HepG2 (cell line): ENCODE results near the gene RHOG. TPM values are rescaled to one million over a fixed set of nuclear protein-coding genes. Genes with fewer than 3 reads are reported as not detected.

Experiments
- HOXA9 ChIP-seq: sonication (generic); formaldehyde crosslinking; IDR thresholded peaks from 2 replicates; pipeline ENCODE4 v1.8.1; 2022; ENCODE audit warnings: missing genetic modification reagents, mild to moderate bottlenecking, moderate library complexity, borderline replicate concordance
- KDM1A ChIP-seq: IDR thresholded peaks from 2 replicates; pipeline ENCODE4 v1.6.1; 2016; ENCODE audit warnings: missing compliant biosample characterization
- NFAT5 ChIP-seq: sonication (generic); formaldehyde crosslinking; IDR thresholded peaks from 2 replicates; pipeline ENCODE4 v1.4.0; 2020; ENCODE audit warnings: missing genetic modification reagents
- ZNF235 ChIP-seq: sonication (generic); formaldehyde crosslinking; IDR thresholded peaks from 2 replicates; pipeline ENCODE4 v1.8.1; 2023; ENCODE audit warnings: mild to moderate bottlenecking, missing genetic modification reagents, borderline replicate concordance
- ZNF296 ChIP-seq: sonication (generic); formaldehyde crosslinking; conservative IDR thresholded peaks from 2 replicates; pipeline ENCODE4 v1.5.0; 2020; ENCODE audit warnings: mild to moderate bottlenecking, missing genetic modification reagents
- ZNF441 ChIP-seq: sonication (generic); formaldehyde crosslinking; IDR thresholded peaks from 2 replicates; pipeline ENCODE4 v1.7.0; 2021; ENCODE audit warnings: missing genetic modification reagents, borderline replicate concordance
- polyA plus RNA-seq, 8 experiments: library from polyadenylated mRNA; depleted of rRNA in 3 of 8; stranded (reverse) in 7 of 8; unstranded in 1 of 8; fragments of >200 nt; fragmentation: Illumina TruSeq in 4 of 8; extraction: Trizol in 4 of 8; gene quantifications; 2 replicates each; pipeline versions ENCODE4 v1.2.1 to v1.2.3, GENCODE V29; 2011 to 2016; ENCODE audit warnings: low read depth in 4 of 8, missing spikeins in 1 of 8, mixed read lengths in 1 of 8; ENCODE audit not compliant: insufficient read depth in 1 of 8
- total RNA-seq, 5 experiments: library from RNA; depleted of rRNA; stranded (reverse); fragments of >200 nt; fragmentation: Illumina TruSeq; extraction: Trizol; gene quantifications; 2 replicates each; pipeline ENCODE4 v1.2.3, GENCODE V29; 2016; ENCODE audit warnings: low read depth in 1 of 5
- TF ChIP-seq, protein P1 (sequence below): sonication (generic); formaldehyde crosslinking; IDR thresholded peaks from 2 replicates; pipeline ENCODE4 v1.5.0; 2020; ENCODE audit warnings: mild to moderate bottlenecking, missing genetic modification reagents, borderline replicate concordance
- TF ChIP-seq, protein P2 (sequence below): sonication (generic); formaldehyde crosslinking; IDR thresholded peaks from 2 replicates; pipeline ENCODE4 v1.4.0; 2020; ENCODE audit warnings: missing genetic modification reagents

The RHOG gene
- total and polyA plus RNA-seq, 2 of the 13 experiments (the other 11 are each of a cell fraction or from before 2014, with no cell fraction given) = 7.7 to 23.4 TPM

- TF ChIP-seq NFAT5 = peak; percentile 49; the same call in 1 of the 2 replicates
- TF ChIP-seq HOXA9 (CRISPR knock-in tag) = no peak
- TF ChIP-seq, protein P1, sequence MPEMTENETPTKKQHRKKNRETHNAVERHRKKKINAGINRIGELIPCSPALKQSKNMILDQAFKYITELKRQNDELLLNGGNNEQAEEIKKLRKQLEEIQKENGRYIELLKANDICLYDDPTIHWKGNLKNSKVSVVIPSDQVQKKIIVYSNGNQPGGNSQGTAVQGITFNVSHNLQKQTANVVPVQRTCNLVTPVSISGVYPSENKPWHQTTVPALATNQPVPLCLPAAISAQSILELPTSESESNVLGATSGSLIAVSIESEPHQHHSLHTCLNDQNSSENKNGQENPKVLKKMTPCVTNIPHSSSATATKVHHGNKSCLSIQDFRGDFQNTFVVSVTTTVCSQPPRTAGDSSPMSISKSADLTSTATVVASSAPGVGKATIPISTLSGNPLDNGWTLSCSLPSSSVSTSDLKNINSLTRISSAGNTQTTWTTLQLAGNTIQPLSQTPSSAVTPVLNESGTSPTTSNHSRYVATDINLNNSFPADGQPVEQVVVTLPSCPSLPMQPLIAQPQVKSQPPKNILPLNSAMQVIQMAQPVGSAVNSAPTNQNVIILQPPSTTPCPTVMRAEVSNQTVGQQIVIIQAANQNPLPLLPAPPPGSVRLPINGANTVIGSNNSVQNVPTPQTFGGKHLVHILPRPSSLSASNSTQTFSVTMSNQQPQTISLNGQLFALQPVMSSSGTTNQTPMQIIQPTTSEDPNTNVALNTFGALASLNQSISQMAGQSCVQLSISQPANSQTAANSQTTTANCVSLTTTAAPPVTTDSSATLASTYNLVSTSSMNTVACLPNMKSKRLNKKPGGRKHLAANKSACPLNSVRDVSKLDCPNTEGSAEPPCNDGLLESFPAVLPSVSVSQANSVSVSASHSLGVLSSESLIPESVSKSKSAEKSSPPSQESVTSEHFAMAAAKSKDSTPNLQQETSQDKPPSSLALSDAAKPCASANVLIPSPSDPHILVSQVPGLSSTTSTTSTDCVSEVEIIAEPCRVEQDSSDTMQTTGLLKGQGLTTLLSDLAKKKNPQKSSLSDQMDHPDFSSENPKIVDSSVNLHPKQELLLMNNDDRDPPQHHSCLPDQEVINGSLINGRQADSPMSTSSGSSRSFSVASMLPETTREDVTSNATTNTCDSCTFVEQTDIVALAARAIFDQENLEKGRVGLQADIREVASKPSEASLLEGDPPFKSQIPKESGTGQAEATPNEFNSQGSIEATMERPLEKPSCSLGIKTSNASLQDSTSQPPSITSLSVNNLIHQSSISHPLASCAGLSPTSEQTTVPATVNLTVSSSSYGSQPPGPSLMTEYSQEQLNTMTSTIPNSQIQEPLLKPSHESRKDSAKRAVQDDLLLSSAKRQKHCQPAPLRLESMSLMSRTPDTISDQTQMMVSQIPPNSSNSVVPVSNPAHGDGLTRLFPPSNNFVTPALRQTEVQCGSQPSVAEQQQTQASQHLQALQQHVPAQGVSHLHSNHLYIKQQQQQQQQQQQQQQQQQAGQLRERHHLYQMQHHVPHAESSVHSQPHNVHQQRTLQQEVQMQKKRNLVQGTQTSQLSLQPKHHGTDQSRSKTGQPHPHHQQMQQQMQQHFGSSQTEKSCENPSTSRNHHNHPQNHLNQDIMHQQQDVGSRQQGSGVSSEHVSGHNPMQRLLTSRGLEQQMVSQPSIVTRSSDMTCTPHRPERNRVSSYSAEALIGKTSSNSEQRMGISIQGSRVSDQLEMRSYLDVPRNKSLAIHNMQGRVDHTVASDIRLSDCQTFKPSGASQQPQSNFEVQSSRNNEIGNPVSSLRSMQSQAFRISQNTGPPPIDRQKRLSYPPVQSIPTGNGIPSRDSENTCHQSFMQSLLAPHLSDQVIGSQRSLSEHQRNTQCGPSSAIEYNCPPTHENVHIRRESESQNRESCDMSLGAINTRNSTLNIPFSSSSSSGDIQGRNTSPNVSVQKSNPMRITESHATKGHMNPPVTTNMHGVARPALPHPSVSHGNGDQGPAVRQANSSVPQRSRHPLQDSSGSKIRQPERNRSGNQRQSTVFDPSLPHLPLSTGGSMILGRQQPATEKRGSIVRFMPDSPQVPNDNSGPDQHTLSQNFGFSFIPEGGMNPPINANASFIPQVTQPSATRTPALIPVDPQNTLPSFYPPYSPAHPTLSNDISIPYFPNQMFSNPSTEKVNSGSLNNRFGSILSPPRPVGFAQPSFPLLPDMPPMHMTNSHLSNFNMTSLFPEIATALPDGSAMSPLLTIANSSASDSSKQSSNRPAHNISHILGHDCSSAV (CRISPR knock-in tag) = no peak
- no peak for TF ChIP-seq ZNF441 (CRISPR knock-in tag)
- no peak for TF ChIP-seq KDM1A (CRISPR knock-in tag)
- TF ChIP-seq ZNF235 (CRISPR knock-in tag) = no peak
- TF ChIP-seq, protein P2, sequence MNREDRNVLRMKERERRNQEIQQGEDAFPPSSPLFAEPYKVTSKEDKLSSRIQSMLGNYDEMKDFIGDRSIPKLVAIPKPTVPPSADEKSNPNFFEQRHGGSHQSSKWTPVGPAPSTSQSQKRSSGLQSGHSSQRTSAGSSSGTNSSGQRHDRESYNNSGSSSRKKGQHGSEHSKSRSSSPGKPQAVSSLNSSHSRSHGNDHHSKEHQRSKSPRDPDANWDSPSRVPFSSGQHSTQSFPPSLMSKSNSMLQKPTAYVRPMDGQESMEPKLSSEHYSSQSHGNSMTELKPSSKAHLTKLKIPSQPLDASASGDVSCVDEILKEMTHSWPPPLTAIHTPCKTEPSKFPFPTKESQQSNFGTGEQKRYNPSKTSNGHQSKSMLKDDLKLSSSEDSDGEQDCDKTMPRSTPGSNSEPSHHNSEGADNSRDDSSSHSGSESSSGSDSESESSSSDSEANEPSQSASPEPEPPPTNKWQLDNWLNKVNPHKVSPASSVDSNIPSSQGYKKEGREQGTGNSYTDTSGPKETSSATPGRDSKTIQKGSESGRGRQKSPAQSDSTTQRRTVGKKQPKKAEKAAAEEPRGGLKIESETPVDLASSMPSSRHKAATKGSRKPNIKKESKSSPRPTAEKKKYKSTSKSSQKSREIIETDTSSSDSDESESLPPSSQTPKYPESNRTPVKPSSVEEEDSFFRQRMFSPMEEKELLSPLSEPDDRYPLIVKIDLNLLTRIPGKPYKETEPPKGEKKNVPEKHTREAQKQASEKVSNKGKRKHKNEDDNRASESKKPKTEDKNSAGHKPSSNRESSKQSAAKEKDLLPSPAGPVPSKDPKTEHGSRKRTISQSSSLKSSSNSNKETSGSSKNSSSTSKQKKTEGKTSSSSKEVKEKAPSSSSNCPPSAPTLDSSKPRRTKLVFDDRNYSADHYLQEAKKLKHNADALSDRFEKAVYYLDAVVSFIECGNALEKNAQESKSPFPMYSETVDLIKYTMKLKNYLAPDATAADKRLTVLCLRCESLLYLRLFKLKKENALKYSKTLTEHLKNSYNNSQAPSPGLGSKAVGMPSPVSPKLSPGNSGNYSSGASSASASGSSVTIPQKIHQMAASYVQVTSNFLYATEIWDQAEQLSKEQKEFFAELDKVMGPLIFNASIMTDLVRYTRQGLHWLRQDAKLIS = no peak
- no peak for TF ChIP-seq ZNF296 (CRISPR knock-in tag)
These were observed 32.6 kb downstream of the RHOG start, which contains the start of gene PGAP2 (continued) for GRCh38 chr11:3807909-3808860.
